Body of pancreas (tissue), 4 donors: ENCODE measurements around the gene HIBADH.

Source experiments
- POLR2A ChIP-seq, 3 donors: fragments of 450-650 bp; IDR thresholded peaks; one replicate each; pipeline ENCODE4 v1.6.1; 2016; ENCODE audit warnings: antibody characterized with exemption in 3 of 3, mild to moderate bottlenecking in 2 of 3
- TF ChIP-seq, protein P1 (sequence below), 7 experiments: fragments of 450-650 bp in 4 of 7; fragments of 200-600 bp in 3 of 7; sonication (generic) in 3 of 7; IDR thresholded peaks; one replicate each; pipeline ENCODE4 v1.5.1; 2016 to 2019; ENCODE audit warnings: antibody characterized with exemption in 7 of 7

GRCh38 chr7:27690649-27691048 is 28.0 kb upstream of the HIBADH start:
- TF ChIP-seq, protein P1, sequence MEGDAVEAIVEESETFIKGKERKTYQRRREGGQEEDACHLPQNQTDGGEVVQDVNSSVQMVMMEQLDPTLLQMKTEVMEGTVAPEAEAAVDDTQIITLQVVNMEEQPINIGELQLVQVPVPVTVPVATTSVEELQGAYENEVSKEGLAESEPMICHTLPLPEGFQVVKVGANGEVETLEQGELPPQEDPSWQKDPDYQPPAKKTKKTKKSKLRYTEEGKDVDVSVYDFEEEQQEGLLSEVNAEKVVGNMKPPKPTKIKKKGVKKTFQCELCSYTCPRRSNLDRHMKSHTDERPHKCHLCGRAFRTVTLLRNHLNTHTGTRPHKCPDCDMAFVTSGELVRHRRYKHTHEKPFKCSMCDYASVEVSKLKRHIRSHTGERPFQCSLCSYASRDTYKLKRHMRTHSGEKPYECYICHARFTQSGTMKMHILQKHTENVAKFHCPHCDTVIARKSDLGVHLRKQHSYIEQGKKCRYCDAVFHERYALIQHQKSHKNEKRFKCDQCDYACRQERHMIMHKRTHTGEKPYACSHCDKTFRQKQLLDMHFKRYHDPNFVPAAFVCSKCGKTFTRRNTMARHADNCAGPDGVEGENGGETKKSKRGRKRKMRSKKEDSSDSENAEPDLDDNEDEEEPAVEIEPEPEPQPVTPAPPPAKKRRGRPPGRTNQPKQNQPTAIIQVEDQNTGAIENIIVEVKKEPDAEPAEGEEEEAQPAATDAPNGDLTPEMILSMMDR (IDR thresholded peaks at IDR 0.05) = no peak
- TF ChIP-seq POLR2A (IDR thresholded peaks at IDR 0.05) = no peak
